Chondrocyte (in vitro differentiated cells): ENCODE measurements around the gene HLA-F. TPM values are rescaled to one million over a fixed set of nuclear protein-coding genes. Genes with fewer than 3 reads are reported as not detected.
A peak's percentile ranks its signal among the peaks of the same experiment; 100 is the strongest.

Experiments used
- DNase-seq: peaks from one replicate; pipeline ENCODE4 v3.0.0; 2021; ENCODE audit warnings: mixed read lengths, low spot score
- H3K27ac Mint-ChIP-seq: one replicate; pipeline ENCODE4 v1.8.0; 2021; ENCODE audit warnings: mild to moderate bottlenecking, moderate library complexity, mixed read lengths; ENCODE audit not compliant: unreplicated experiment
- H3K27me3 Mint-ChIP-seq: 2 replicates; pipeline ENCODE4 v1.8.0; 2021; ENCODE audit warnings: low read depth, mixed read lengths
- H3K36me3 Mint-ChIP-seq: 2 replicates; pipeline ENCODE4 v1.8.0; 2021; ENCODE audit warnings: low read depth, mixed read lengths
- H3K4me1 Mint-ChIP-seq: 2 replicates; pipeline ENCODE4 v1.8.0; 2021; ENCODE audit warnings: low read depth, mild to moderate bottlenecking, mixed read lengths
- H3K4me3 Mint-ChIP-seq: one replicate; pipeline ENCODE4 v1.8.0; 2021; ENCODE audit warnings: mild to moderate bottlenecking, moderate library complexity, mixed read lengths; ENCODE audit not compliant: unreplicated experiment
- H3K9me3 Mint-ChIP-seq: 2 replicates; pipeline ENCODE4 v1.8.0; 2021; ENCODE audit warnings: low read depth, mixed read lengths
- long read RNA-seq: library from polyadenylated mRNA; stranded (forward); transcript quantifications from one replicate; pipeline ENCODE4 v2.0.0, GENCODE V29; 2021
- total RNA-seq: library from RNA; stranded (reverse); gene quantifications from 3 replicates; pipeline ENCODE4 v1.2.1, GENCODE V29; 2021
- TF ChIP-seq, protein P1 (sequence below): fragments of 200-600 bp; sonication (generic); IDR thresholded peaks from 2 replicates; pipeline ENCODE4 v1.5.0; 2021; ENCODE audit warnings: antibody characterized with exemption, mild to moderate bottlenecking, moderate library complexity

Gene HLA-F
- 5.1 to 6.6 TPM (median 6.4 TPM) in 3 replicates for total RNA-seq
- long read RNA-seq, partial matches to known transcripts, result 1 of 8 reads
- long read RNA-seq, other reads (novel, unspliced or antisense), result 4 of 8 reads

DNA sequence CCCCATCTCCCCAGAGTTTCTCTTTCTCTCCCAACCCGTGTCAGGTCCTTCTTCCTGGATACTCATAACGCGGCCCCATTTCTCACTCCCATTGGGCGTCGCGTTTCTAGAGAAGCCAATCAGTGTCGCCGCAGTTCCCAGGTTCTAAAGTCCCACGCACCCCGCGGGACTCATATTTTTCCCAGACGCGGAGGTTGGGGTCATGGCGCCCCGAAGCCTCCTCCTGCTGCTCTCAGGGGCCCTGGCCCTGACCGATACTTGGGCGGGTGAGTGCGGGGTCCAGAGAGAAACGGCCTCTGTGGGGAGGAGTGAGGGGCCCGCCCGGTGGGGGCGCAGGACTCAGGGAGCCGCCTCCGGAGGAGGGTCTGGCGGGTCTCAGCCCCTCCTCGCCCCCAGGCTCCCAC, at the start of gene HLA-F:
Gene HLA-F, plus strand, starts transcription at position 173 of the 404 bp plus-strand sequence. Its CDS starts 30 bp downstream, at position 203.
- no peaks in the 10 kb centered on the region for H3K9me3 Mint-ChIP-seq
- peak within 1 kb of the TSS; percentile 22 for H3K27ac Mint-ChIP-seq
- DNase-seq, result no peak
- peaks cover 5% of the 10 kb centered on the region for H3K36me3 Mint-ChIP-seq
- H3K27me3 Mint-ChIP-seq, result peaks cover 21% of the 10 kb centered on the region
- peaks cover 9% of the 10 kb centered on the region for H3K4me1 Mint-ChIP-seq
- TF ChIP-seq, protein P1, sequence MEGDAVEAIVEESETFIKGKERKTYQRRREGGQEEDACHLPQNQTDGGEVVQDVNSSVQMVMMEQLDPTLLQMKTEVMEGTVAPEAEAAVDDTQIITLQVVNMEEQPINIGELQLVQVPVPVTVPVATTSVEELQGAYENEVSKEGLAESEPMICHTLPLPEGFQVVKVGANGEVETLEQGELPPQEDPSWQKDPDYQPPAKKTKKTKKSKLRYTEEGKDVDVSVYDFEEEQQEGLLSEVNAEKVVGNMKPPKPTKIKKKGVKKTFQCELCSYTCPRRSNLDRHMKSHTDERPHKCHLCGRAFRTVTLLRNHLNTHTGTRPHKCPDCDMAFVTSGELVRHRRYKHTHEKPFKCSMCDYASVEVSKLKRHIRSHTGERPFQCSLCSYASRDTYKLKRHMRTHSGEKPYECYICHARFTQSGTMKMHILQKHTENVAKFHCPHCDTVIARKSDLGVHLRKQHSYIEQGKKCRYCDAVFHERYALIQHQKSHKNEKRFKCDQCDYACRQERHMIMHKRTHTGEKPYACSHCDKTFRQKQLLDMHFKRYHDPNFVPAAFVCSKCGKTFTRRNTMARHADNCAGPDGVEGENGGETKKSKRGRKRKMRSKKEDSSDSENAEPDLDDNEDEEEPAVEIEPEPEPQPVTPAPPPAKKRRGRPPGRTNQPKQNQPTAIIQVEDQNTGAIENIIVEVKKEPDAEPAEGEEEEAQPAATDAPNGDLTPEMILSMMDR, result no peak
- H3K4me3 Mint-ChIP-seq, result peak within 1 kb of the TSS; percentile 71

DNA sequence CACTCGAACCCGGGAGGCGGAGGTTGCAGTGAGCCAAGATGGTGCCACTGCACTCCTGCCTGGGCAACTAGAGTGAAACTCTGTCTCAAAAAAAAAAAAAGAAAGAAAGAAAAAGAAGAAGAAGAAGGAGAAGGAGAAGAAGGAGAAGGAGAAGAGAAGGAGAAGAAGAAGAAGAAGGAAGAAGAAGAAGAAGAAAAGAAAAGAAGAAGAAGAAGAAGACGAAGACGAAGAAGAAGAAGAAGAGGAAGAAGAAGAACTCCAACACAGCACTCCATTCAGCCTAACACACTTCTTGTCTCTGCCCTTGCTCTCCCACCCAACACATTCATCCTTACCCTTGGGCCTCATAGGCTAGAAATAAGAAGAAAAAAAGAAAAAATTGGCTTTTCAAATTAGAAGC, 49.2 kb upstream of the HLA-F start:
- no peak overlapping the region for H3K27ac Mint-ChIP-seq
- H3K4me1 Mint-ChIP-seq, result peaks cover 13% of the 10 kb centered on the region
- TF ChIP-seq, protein P1, result no peak
- H3K9me3 Mint-ChIP-seq, result no peaks in the 10 kb centered on the region
- DNase-seq, result no peak
- no peaks in the 10 kb centered on the region for H3K36me3 Mint-ChIP-seq
- H3K27me3 Mint-ChIP-seq, result peaks cover 8% of the 10 kb centered on the region
- H3K4me3 Mint-ChIP-seq, result no peak overlapping the region

DNA sequence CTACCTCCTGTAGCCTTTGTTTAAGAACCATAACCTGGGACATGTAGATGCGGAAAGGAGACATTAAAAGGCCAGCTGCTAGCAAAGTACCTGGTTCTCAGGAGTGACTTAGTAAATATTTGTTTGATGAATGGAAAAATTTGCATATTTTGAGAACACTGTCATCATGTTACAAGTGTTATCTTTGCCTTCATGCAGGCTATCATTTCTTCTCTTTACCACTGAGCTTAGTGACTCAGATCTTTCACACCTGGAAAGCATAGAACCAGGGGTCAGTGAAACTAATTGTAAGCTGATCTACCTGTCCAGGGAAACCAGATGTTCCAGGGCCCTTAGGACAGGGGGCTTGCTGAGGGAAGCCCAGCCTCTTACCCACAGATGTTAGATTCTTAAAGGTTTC, 47.7 kb upstream of the HLA-F start:
- DNase-seq, result no peak
- Mint-ChIP-seq H3K4me1 (peaks cover 13% of the 10 kb centered on the region), H3K4me3 (no peak overlapping the region), H3K27ac (no peak overlapping the region), H3K36me3 (no peaks in the 10 kb centered on the region), H3K9me3 (no peaks in the 10 kb centered on the region), H3K27me3 (peaks cover 6% of the 10 kb centered on the region)
- TF ChIP-seq, protein P1, result no peak

DNA sequence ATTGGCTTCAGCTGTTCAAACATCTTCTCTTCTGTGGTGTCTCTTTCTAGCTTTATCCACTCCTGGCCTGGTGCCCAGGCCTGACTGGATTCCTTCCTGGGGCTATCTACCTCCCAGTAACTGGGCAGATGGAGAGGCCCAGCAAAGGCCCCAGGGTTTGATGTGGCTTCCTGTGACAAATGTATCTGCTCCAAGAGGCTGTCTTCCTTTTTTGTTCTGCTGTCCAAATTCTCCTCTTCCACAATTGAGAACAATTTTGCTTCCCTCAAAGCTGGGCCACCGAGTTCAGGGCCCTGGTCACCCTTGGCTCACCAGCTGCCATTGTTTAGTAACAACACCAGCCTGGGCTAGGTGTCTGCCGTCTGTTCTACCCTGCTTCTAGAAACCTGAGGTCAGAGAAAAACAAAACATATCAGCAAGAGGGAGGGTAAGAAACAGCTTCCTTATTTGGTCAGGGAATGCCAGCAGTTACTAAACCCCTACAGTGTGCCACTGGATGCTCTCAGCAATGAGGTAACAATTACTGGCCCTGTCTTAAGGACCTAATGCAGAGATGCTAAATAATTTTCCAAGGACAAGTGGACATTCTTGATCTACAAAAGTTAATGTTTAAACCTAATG, 46.1 kb upstream of the HLA-F start:
- Mint-ChIP-seq H3K36me3 (no peaks in the 10 kb centered on the region), H3K27me3 (peaks cover 2% of the 10 kb centered on the region), H3K4me1 (peaks cover 8% of the 10 kb centered on the region), H3K27ac (peak overlapping the region; percentile 65), H3K9me3 (no peaks in the 10 kb centered on the region), H3K4me3 (no peak overlapping the region)
- TF ChIP-seq, protein P1, result no peak
- DNase-seq, result no peak

DNA sequence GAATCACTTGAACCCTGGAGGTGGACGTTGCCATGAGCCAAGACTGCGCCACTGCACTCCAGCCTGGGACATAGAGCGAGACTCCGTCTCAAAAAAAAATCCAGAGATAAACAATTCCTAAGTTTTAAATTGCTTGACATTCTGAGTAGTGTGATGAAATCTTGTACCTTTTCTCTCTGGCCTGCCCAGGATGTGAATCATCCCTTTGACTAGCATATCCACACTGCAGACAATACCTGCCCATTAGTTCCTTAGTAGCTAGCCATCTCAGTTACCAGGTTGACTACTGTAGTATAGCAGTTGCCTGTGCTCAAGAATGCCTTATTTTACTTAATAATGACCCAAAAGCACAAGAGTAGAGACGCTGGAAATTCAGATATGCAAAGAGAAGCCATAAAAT, 45.1 kb upstream of the HLA-F start:
- Mint-ChIP-seq H3K36me3 (no peaks in the 10 kb centered on the region), H3K27me3 (no peaks in the 10 kb centered on the region), H3K27ac (no peak overlapping the region), H3K4me3 (no peak overlapping the region), H3K4me1 (peaks cover 8% of the 10 kb centered on the region), H3K9me3 (no peaks in the 10 kb centered on the region)
- TF ChIP-seq, protein P1, result no peak
- no peak for DNase-seq
